ENCODE measurements around the gene SNRPD3. TPM values are rescaled to one million over a fixed set of nuclear protein-coding genes. Genes with fewer than 3 reads are reported as not detected.

The SNRPD3 gene
- total RNA-seq = 125 TPM

- H3K4me1 ChIP-seq = peaks cover 55% of the 10 kb centered on the region
- intact Hi-C loops (cut with DNase I) = no loop called here
- TF ChIP-seq, protein P1, sequence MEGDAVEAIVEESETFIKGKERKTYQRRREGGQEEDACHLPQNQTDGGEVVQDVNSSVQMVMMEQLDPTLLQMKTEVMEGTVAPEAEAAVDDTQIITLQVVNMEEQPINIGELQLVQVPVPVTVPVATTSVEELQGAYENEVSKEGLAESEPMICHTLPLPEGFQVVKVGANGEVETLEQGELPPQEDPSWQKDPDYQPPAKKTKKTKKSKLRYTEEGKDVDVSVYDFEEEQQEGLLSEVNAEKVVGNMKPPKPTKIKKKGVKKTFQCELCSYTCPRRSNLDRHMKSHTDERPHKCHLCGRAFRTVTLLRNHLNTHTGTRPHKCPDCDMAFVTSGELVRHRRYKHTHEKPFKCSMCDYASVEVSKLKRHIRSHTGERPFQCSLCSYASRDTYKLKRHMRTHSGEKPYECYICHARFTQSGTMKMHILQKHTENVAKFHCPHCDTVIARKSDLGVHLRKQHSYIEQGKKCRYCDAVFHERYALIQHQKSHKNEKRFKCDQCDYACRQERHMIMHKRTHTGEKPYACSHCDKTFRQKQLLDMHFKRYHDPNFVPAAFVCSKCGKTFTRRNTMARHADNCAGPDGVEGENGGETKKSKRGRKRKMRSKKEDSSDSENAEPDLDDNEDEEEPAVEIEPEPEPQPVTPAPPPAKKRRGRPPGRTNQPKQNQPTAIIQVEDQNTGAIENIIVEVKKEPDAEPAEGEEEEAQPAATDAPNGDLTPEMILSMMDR (IDR thresholded peaks at IDR 0.05) = peak in 1 of 3 experiments; percentile 30
- peak; percentile 96 to 97 for TF ChIP-seq POLR2AphosphoS5 (IDR thresholded peaks at IDR 0.05; ENCODE audit: insufficient read depth in 1 of 2, low read depth in 1 of 2)
- TF ChIP-seq POLR2A (IDR thresholded peaks at IDR 0.05) = peak in 1 of 2 donors; percentile 34
Measured at GRCh38 chr22:24555165-24556039, at the start of gene SNRPD3. Gene SNRPD3, plus strand, starts transcription at chr22:24555999. Its CDS starts 1,676 bp downstream, at chr22:24557675.

DNA sequence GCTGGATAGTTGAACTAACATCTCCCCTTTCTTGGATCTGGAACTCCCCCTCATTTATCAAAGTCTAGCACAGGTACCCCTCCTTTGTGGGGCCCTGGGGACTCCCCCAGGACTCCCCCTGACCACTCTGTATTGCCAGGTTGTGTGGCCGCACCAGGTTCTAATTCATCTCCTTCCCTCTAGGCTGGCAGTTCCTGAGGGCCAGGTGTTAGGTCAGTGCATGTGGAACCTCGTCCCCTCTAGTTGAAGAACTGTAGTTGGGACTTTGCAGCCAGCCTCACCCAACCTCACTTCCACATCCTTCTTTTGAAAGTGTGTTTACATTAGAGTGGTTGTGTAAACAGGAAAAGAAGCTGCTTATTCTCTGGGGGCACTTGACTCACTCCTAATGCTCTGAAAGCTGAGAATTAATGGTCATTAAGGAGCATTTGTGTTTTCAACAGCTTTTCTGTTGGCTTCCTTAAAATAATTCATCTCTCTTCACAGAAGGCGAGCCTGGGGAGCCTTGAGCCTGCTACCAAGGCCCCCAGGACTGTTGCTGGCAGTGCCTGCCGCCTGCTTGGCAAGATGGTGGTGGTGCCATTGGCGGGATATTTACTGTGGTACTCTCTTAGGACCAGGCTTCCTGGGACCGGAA, 48.9 kb upstream of the SNRPD3 start:
- H3K9me3 ChIP-seq = no peaks in the 10 kb centered on the region
- no peaks in the 10 kb centered on the region for H3K27me3 ChIP-seq
- TF ChIP-seq, protein P1 (IDR thresholded peaks at IDR 0.05) = no peak
- no peak for TF ChIP-seq POLR2AphosphoS5 (IDR thresholded peaks at IDR 0.05; ENCODE audit: insufficient read depth in 1 of 2, low read depth in 1 of 2)
- no peak for TF ChIP-seq POLR2A (IDR thresholded peaks at IDR 0.05)
- H3K27ac ChIP-seq = no peak overlapping the region
- H3K4me3 ChIP-seq = no peak overlapping the region
- intact Hi-C loops (cut with DNase I) = no loop called here
- DNase-seq (ENCODE audit: extremely low spot score in 2 of 2) = no peak
- peaks cover 9% of the 10 kb centered on the region for H3K4me1 ChIP-seq
- H3K36me3 ChIP-seq = no peaks in the 10 kb centered on the region

More at GRCh38 chr22:24555165-24556039, at the start of gene SNRPD3:
- Histone ChIP-seq H3K27ac (peak within 1 kb of the TSS; percentile 99), H3K9me3 (no peaks in the 10 kb centered on the region), H3K4me3 (peak within 1 kb of the TSS; percentile 76 to 94), H3K27me3 (no peaks in the 10 kb centered on the region), H3K36me3 (peaks cover 0 to 13% of the 10 kb centered on the region in 2 donors)
- DNase-seq (ENCODE audit: extremely low spot score in 2 of 2) = peak in 1 of 2 donors; percentile 99

DNA sequence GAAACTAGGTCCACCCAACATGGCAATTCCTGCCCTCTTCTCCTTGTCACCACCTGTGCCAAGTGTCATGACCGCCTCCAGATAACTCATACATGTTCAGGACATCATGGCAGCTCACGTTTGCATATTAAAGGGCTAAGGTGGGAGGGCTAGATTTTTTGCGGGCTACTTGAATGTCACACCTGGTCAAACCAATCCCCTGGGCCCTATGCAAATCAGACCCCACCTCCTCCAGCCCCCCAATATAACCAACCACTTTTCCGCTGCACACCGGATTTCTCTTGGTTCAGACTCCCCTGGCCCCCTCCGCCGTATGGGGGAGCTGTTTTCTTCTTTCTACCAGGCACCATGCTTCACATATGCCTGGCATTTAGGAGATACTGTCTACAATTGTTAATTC, 48.1 kb upstream of the SNRPD3 start:
- intact Hi-C loops (cut with DNase I) = no loop called here
- H3K27ac ChIP-seq = no peak overlapping the region
- TF ChIP-seq POLR2A (IDR thresholded peaks at IDR 0.05) (no peak), POLR2AphosphoS5 (IDR thresholded peaks at IDR 0.05; ENCODE audit: insufficient read depth in 1 of 2, low read depth in 1 of 2) (no peak)
- TF ChIP-seq, protein P1 (IDR thresholded peaks at IDR 0.05) = no peak

DNA sequence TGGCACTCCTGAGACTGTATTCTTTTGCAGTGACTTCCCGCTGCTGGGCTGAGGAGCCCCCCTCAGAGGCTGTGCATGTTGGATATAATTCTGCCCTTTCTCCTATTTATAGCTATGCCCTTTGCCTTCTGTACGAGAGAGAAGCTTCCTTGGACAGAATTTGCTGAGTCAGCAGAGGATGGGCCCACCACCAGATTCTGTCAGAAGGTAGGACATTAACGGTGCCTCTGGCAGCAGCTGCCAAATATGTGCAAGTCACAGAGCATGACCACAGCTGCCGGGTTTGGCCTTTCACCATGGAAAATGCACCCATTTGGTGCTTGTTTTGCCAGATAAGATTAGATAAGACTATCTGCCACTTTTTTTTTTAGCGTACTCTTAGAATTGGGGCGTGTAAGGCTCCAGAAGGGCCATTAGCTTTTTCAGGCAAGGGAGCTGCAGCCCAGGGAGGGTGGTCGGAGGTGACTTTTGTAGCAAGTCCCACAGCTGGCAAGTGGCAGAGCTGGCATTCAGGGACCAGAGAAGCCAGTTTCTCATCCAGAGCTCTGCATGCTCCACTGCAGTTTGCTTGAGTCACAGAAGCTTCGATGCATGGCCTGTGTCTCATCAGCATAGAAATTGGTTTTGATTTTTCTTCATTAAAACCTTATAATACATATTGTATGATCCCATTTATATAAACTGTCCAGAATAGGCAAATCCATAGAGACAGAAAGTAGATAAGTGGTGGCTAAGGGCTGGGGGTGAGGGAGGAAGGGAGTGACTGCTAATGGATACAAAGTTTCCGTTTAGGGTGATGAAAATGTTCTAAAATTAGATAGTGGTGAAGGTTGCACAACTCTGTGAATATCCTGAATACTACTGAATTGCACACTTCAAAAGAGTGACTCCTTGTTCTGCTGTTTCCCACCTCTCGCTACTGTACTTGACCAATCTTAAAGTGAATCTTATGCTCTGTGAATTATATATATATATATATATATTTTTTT, 44.9 kb upstream of the SNRPD3 start:
- TF ChIP-seq POLR2A (IDR thresholded peaks at IDR 0.05) (no peak), POLR2AphosphoS5 (IDR thresholded peaks at IDR 0.05; ENCODE audit: insufficient read depth in 1 of 2, low read depth in 1 of 2) (no peak)
- TF ChIP-seq, protein P1 (IDR thresholded peaks at IDR 0.05) = no peak
- peaks cover 10% of the 10 kb centered on the region for H3K4me1 ChIP-seq
- no peaks in the 10 kb centered on the region for H3K9me3 ChIP-seq
- intact Hi-C loops (cut with DNase I) = no loop called here
- no peaks in the 10 kb centered on the region for H3K27me3 ChIP-seq
- H3K27ac ChIP-seq = no peak overlapping the region
- no peaks in the 10 kb centered on the region for H3K36me3 ChIP-seq
- no peak overlapping the region for H3K4me3 ChIP-seq
- DNase-seq (ENCODE audit: extremely low spot score in 2 of 2) = no peak

More for the DNA sequence above, 48.1 kb upstream of the SNRPD3 start:
- Histone ChIP-seq H3K36me3 (no peaks in the 10 kb centered on the region), H3K27me3 (no peaks in the 10 kb centered on the region), H3K4me1 (peaks cover 9% of the 10 kb centered on the region), H3K9me3 (no peaks in the 10 kb centered on the region), H3K4me3 (no peak overlapping the region)
- DNase-seq (ENCODE audit: extremely low spot score in 2 of 2) = no peak
